Renal pelvis (tissue), 4 donors: Measurements from ENCODE around the gene NIBAN1. TPM values are rescaled to one million over a fixed set of nuclear protein-coding genes. Genes with fewer than 3 reads are reported as not detected.
A peak's percentile ranks its signal among the peaks of the same experiment; 100 is the strongest.

Source experiments
- DNase-seq: peaks from one replicate; pipeline ENCODE4 v3.0.0-alpha.2; 2013
- polyA plus RNA-seq, 3 donors: library from polyadenylated mRNA; unstranded; fragments of 120-200 nt; gene quantifications; one replicate each; pipeline ENCODE4 v1.2.1, GENCODE V29; 2013; ENCODE audit not compliant: insufficient read length in 3 of 3

NIBAN1 gene
- polyA plus RNA-seq, 3 donors: 2.5 to 3.4 (median 2.9) TPM

DNA sequence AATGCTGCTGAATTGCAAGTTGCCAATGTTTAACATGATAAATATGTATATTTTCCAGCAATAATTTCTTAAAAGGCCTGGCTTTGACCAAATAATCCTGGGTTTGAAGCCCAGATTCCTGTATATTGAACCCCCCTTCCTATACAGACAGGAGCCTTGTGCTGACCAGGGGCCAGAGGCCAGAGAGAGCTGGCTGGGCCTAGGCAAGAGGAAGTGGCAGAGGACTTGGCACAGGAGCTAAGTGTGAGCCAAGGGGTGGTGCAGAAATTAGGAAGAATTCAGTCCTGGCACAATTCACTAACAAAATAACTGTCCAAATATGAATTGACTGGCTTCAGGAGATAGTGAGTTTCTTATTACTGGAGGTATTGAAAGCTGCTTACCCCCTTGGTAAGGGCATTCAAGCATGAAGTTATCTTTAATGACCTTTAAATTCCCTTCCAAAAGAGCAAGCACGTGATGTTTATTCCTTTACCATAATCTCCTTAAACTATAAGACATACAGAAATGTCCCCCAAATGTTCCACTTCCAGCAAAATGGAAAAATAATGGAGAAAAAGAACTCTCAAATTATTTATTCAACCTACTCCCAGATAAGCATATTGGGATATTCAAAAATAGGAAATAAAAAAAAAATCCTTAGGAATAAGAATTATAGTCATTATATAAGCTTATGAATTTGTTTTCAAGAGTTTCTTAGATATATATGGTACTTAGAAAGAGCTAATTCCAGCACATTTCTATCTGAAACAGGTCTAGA lies 26.6 kb downstream of the NIBAN1 start:
- no peak for DNase-seq

GRCh38 chr1:184945678-184946412 lies 28.5 kb downstream of the NIBAN1 start:
- no peak for DNase-seq

- no peak for DNase-seq
These were observed 29.3 kb downstream of the NIBAN1 start for GRCh38 chr1:184945029-184945428.

DNA sequence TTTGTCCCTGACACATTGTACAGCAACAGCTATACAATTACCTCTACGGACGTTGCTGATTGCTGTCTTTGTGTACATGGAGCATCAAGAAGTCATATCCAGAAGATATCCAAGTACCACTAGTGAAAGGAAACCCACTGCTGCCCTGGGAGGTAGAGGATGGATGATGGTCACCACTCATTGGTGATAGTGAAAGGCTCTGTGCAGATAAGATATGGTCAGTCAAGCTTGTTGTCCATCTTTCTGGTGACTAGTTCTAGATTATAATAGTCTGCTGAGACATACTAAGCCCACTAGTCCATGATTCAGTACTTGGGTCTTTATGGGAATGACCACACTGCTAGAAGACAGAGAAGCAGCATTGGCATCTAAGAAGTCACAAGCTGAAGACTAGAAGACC lies 30.3 kb downstream of the NIBAN1 start:
- DNase-seq: no peak

GRCh38 chr1:184941735-184942134 lies 32.6 kb downstream of the NIBAN1 start:
- DNase-seq: no peak

DNA sequence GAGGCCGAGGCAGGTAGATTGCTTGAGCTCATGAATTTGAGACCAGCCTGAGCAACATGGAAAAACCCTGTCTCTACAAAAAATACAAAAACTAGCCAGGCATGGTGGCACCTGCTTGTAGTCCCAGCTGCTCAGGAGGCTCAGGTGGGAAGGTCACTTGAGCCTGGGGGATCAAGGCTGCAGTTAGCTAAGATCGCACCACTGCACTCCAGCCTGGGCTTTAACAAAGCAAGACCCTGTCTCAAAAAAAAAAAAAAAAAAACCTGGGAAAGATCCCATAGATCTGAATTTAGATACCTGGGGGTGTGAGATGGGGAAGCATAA lies 32.9 kb downstream of the NIBAN1 start:
- no peak for DNase-seq

DNA sequence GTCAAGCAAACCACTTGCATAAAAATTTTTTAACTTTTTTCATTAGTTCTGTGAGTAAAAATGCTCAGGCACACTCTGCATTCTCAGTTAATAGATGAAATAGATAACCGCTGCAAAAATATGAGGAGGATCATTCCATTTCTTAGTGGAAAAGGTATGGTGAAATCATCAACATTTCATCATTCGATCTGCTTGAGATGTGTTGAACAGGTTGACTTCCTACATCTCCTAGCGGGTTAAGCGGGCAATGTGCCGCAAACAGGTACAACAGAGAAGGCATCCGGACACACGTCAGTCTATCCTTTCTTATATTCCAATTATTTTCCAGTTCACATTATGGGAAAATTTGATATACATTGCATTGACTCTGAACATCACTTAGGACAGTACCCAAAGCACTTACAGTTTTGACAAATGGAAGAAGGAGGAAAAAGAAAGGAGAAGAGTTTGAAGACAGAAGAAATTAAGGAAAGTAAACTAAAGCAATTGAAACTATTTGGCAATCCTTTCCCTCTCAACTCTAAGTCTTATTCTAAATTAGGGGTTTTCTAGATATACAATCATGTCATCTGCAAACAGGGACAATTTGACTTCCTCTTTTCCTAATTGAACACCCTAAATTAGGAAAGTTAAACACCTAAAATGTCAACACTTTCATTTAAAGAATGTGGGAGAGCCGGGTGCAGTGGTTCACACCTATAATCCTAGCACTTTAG lies 33.5 kb downstream of the NIBAN1 start:
- DNase-seq: no peak

GRCh38 chr1:184940226-184940625 lies 34.1 kb downstream of the NIBAN1 start:
- no peak for DNase-seq

DNA sequence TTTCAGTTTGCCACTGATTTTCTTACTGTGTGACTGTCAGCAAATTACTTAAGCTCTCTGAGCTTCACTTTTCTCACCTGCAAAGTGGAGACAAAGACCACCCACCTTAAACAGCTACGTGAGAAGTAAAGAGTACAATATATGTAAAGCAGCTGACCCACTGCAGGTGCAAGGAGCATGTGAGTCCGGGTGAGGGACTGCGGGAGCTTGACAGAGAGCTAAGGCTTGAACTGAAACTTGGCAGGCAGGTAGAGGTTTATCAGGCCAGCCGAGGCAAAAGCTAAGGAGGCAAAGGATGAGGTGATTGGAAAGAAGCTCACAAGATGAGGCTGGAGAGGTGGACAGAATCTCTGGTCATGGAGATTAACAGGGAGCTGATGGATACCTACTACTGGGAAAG lies 36.6 kb downstream of the NIBAN1 start:
- no peak for DNase-seq

DNA sequence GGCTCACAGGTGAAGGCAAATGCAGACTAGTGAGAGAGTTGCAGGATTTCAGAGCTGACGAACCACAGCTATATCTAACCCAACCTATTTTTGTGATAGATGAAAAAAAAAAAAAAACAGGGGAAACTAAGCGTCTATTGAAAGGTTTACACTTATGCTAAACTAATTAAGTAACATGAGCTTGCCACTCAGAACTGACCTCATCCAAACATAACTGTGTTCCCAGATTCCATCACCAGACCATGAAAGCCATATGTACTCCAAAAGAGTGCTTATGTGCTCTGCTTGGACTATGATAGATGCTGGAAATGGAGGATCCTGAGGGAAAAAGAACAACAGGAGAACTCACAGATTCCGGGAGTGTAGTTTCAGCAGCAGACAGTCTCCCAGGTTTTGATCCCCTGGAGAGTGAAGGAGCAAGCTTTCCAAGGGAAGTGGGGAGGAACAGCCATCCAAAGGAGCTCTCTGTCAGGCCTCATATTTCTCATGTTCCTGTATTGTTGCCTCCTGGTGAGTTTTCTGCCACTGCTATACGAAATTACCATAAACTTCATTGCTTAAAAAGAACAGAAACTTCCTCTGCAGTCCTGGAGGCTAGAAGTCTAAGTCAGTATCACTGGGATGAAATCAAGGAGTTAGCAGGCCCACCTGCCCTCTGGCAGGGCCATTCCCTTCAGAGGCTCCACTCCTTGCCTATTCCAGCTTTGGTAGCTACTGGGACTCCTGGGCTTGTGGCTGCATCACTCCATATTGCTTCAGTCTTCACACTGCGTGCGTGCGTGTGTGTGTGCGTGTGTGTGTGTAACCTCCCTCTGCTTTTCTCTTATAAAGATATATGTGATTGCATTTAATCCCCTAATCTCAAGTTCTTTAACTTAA lies 38.1 kb downstream of the NIBAN1 start:
- no peak for DNase-seq

DNA sequence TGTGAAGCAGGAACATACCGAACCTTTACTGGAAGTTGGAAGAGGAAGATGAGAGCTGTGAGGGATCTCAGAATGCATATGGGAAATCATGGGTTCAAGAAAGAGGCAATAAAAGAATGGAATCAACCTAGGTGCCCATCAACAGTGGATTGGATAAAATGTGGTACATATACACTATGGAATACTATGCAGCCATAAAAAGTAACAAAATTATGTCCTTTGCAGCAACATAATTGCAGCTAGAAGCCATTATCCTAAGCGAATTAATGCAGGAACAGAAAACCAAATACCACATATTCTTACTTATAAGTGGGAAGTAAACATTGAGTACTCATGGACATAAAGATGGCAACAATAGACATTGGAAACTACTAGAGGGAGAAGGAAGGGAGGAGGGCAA lies 40.4 kb downstream of the NIBAN1 start:
- DNase-seq: no peak

DNA sequence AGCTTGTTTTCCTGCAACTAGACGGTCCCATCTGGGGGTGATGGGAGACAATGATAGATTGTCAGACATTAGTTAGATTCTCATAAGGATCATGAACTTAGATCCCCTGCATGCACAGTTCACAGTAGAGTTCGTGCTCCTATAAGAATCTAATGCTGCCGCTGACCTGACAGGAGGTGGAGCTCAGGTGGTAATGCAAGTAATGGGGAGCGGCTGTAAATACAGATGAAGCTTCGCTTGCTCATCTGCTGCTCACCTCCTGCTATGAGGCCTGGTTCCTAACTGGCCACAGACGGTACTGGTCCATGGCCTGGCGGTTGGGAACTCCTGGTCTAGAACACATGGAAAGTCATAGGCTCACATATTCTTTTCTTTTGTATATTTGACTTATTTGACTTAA lies 42.0 kb downstream of the NIBAN1 start:
- no peak for DNase-seq

- no peak for DNase-seq
These were observed 42.7 kb downstream of the NIBAN1 start for GRCh38 chr1:184931566-184931965.

- DNase-seq: no peak
These were observed 43.7 kb downstream of the NIBAN1 start for GRCh38 chr1:184930645-184931044.

- no peak for DNase-seq
These were observed 44.1 kb downstream of the NIBAN1 start for GRCh38 chr1:184930232-184930631.

DNA sequence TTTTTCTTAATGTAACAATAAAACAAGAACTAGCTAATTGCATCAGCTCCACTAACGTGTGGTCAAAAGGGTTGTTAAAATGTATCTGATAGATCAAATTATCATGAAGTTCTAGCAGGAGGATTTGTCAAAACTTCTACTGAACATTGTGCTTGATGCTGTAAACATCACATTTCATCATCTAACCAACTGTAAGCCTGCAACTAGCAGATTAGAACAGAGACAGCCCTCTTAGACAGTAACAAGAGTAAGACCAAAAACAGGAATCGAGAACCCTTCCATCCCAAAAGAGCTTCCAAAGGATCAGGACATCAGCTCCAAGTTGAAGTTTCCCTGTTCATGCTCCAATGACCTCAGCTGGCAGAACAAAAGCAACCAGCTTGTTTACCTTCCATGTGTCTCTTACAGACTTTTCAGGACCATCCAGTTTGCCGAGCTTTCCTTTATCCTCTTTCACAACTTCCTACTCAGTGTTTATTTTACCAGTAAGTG lies 44.6 kb downstream of the NIBAN1 start:
- DNase-seq: peak; percentile 4

DNA sequence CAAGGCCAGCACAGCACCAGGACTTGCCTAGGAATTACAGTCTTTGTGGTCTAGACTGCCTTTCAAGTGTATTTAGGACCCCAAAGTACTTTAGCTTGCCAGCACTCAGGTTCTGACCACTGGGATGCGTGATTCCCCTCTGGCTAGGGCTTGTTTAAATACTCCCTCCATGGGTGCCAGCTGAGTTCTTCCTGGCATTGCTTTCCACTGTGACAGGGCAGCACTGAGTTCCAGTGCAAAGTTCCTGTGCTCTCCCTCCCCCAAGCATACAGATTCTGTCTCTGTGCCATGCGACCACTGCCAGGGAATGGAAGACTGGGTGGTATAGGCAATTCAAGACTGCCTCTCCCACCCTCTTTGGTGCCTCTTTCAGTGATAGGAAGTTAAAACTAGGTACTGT lies 45.9 kb downstream of the NIBAN1 start:
- no peak for DNase-seq
